SH-SY5Y (cell line): Measurements from ENCODE around the gene GP9.
A peak's percentile ranks its signal among the peaks of the same experiment; 100 is the strongest.

ENCODE experiments used
- GATA2 ChIP-seq: IDR thresholded peaks from 2 replicates; pipeline ENCODE4 v1.6.1; 2011; ENCODE audit warnings: mild to moderate bottlenecking, low read depth, low read length
- GATA3 ChIP-seq: IDR thresholded peaks from 2 replicates; pipeline ENCODE4 v1.6.1; 2011; ENCODE audit warnings: low read depth, mild to moderate bottlenecking, low read length, moderate library complexity

Gene GP9

DNA sequence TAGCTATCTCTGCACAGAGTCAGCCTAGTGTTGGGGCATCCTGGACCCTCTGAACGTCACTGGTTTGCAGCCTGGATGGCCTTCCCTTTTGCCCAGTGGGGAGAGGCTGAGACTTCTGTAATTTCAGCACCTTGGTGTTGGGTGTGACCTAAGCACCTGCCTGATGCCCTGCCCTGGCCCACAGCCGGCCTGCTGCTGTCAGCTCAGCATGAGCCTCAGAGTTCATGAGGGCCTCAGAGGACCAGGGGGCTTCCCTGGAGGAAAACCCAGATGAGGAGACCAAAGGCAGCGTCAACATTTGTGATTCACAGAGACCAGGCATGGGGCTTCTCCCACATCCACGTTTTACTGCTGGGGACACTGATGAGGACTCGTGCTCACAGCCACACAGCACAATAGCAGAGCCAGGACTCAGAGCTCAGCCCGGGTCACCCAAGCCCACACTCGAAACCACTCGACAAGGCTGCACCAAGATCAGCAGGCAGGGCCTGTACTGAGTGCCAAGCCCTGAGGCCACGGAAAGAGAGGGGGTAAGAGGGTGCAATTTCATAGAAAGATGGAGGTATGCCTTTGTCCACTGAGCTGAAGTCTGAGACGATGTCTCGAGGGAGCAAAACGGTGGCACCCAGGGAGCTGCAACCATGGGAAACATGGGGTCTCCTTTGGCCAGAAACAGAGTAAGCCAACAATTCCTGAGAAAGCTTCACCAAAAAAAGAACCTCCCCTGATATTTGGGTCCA, 9.9 kb upstream of the GP9 start:
- TF ChIP-seq GATA3 (no peak), GATA2 (no peak)

DNA sequence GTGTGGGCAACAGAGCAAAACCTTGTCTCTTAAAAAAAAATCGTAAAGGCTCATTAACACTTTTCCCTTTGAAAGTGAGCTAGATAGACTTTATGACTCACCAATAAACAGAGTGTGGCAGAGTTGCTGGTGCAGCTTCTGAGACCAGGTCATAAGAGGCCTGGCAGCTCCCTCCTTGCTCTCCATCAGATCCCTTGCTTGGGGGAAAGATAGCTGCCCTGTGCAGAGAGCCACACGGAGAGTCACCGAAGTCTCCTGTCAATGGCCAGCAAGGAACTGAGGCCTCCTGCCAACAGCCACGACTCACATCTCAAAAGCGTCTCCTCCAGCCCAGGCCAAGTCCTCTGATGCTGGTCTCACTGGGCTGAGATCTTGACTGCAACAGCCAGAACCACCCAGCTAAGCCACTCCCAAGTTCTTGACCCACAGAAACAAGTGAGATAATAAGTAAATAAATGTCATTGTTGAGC, 8.7 kb upstream of the GP9 start:
- TF ChIP-seq GATA2 (no peak), GATA3 (no peak)

DNA sequence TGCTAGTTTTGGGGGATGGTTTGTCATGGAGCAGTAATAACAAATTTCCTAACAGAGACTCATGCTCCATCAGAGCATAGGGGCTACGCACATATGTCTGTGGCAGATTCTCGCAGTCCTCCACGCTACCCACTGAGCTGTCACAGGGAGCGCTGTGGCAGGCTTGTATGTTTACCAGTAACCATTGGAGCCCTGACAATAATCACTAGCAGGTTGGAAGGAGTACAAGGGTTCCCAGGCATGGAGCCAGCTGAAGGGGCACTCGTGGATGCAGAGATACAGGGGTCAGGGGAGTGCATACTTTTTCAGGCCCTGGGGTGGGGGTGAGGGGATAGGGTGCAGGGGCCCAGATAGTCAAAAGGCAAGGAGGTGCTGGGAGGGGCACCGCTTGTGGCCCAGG, 7.9 kb upstream of the GP9 start:
- TF ChIP-seq GATA3 (no peak), GATA2 (no peak)

DNA sequence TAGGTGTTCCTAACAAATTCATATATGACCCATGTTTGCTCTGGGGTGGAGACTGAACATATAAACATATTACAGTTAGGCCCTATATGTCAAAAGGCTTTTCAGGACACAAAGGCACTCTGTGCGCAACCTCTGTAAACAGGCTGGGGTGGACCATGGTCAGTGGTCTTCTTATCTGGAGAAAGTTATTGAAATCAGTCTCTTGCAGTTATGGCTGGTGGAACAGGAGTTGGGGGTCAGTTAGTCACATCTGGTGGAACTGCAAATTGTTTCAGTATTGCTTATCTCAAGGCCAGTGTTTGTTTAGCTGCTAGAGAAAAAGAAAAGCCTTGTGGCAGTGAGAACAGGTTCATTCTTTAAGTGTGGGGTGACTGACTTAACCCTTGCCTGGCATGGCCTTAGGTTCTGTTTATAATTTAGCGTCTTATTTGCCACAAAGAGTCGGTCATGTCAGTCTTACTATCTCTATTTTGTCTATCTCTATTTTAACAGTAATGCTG, 5.9 kb upstream of the GP9 start:
- TF ChIP-seq GATA2 (peak; percentile 40; the same call in 1 of the 2 replicates), GATA3 (no peak)

DNA sequence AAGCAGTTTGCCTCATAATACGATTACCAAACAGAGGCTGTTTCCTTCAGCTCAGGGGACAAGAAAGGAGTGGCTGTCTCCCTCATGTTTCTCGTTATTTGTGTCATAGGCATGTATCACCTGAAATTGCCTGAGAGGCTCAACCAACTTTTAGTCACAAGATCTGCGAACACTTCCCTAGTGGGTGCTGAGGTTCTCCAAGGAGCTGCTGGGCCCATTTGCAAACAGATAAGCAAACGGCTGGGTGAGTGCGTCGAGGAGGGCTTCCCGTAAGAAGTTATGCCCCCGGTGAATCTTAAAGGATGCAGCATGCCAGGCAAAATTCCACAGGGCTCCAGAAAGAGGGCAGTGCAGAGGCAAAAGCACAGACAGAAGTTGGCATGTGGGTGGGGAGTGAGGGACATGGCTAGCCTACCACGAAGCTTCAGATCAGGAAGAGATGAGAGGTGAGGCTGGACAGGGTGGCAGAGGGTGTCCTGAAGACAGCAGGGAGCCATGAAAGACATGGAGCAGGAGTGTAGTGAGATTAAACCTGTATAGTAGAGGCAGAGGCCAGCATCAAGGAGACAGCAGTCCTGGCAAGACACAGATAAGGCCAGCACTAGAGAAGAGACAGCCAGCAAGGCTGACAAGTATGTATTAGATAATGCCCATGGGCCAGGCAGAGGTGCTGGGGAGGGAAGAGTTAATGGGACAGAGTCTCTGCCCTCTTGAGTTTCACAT, 4.0 kb upstream of the GP9 start:
- TF ChIP-seq GATA3 (no peak), GATA2 (no peak)

DNA sequence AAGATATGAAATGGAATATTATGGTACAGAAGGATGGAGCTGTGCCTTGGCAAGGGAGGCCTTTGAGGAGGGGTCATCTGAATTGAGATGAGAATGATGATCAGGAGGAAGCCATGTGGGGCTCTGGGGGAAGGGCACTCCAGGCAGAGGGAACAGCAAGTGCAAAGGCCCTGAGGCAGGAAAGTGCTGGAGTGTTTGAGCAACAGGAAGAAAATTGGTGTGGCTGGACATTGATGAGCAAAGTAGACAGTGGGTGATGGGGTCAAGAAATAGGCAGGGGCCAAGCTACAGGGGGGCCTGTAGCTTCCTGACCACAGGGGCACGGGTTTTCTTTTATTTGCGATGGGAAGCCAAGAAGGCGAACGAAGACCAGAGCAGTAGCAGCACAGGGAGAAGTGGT, 3.3 kb upstream of the GP9 start:
- TF ChIP-seq GATA2 (no peak), GATA3 (no peak)

DNA sequence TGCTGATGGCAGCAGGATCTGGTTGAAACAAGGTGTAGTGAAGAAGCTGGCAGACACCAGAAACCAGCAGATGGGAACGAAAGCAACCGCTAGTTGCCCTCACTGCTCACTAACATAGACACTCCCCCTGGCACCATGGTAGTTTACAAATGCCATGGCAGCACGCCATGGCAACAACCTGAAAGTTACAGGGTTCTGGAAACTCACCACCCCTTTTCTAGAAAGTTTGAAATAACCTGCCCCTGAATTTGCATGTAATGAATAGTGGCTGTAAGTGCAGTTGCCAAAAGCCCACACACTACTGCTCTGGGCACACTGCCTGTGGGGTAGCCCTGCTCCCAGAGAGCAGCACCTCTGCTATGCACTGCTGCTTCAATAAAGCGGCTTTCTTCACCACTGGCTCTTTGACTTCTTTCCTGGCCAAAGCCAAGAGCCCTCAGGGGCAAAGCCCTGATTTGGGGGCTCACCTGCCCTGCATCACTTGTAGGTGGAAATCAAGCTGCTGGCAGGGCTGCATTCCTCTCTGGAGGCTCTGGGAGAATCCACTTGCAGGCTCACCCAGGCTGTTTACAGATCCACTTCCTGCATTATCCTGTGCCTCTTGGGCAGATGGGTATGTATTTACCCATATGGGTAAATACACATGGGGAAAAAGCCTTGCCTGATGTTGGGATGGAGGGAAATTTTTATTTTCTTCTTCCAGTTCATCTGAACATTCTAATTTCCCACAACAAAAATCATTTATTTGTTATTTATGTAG, 2.0 kb upstream of the GP9 start:
- TF ChIP-seq GATA2: no peak
- no peak for TF ChIP-seq GATA3

DNA sequence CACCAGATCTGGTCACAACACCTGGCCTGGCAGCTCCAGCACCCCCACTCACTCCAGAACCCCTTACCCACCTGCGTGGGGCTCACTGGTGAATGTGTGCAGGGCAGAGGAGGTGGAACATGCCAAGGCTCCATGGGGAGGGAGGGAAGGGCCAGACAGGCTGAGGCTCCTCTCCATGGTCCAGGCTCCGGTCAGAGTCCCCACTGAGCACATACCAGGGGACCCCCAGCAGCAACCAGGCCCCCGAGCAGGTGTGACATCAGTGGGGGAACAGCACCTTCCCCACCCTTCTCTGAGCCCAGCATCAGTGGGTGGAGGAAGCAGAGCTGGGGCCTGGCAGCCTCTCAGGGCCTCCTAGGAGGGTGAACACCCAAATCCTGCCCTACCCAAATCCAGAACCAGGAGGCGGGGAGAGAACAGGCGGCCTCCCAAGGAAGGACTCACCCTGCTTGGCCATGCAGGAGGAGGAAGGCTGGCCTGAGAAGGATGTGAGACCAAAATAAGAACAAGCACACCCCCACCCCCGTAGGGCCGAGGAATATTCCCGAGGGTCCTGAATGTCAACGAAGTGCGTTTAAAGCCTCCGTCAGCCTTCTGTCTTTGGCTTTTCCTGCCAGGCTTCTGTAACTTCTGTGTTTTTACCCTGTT, 1.1 kb upstream of the GP9 start:
- TF ChIP-seq GATA3: no peak
- no peak for TF ChIP-seq GATA2

DNA sequence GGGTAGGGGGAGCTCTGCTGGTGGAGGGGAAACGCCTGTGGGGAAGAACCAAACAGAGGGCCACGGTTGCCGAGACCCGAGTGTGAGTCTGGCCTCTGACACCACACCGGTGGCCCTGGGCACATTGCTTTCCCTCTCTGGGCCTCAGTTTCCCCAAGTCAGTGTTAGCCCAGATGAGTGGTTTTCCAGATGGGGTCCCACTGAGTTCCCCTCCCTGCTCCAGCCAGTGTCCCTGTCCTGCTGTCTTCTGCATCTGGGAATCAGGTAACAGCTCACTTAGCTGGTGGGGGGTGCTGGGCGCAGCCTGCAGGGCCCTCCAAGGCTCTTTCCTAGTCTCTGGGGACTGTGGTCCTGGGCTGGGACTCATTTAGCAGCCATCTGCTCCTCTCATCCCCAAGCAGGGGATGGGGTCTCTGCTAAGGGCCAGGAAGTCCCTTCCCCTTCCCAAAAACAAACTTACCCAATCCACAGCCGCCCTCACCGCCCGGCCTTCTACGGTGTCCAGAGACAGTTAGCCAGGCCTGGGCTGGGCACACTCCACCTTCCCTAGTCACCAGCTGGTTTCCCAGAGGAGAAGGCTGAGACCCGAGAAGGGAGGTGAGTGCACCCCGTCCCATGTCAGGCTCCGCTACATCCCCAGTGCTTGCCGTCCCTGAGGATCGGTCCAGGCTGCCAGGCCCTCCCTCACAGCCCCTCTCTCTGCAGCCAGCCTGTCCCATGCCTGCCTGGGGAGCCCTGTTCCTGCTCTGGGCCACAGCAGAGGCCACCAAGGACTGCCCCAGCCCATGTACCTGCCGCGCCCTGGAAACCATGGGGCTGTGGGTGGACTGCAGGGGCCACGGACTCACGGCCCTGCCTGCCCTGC, 676 bp downstream of the GP9 start:
- TF ChIP-seq GATA2 (no peak), GATA3 (no peak)

DNA sequence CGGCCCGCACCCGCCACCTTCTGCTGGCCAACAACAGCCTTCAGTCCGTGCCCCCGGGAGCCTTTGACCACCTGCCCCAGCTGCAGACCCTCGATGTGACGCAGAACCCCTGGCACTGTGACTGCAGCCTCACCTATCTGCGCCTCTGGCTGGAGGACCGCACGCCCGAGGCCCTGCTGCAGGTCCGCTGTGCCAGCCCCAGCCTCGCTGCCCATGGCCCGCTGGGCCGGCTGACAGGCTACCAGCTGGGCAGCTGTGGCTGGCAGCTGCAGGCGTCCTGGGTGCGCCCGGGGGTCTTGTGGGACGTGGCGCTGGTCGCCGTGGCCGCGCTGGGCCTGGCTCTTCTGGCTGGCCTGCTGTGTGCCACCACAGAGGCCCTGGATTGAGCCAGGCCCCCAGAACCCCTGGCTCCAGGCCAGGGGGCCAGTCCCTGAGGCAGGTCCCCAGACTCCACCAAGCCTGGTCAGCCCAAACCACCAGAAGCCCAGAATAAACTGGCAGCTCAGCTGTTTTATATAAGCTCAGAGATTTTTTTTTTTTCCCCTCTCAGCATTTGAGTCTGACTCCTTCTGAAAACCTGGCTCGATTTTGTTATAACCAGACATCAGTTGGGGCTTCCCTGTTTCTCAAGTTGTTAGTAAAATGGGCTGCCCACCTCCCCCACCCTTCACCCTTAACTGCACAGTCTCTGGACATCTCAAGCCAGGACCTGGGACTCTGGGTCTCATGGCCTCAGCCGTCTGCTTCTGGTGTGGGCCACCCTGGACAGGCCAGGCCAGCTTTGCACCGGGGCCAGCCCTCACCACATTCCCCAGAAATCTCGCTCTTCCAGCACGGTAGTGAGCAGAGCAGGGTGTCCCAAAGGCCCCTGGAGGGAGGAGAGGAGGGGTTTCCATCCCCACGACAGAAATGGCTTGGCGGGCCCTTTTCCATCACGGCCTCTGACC, 1.6 kb downstream of the GP9 start:
- no peak for TF ChIP-seq GATA2
- no peak for TF ChIP-seq GATA3

DNA sequence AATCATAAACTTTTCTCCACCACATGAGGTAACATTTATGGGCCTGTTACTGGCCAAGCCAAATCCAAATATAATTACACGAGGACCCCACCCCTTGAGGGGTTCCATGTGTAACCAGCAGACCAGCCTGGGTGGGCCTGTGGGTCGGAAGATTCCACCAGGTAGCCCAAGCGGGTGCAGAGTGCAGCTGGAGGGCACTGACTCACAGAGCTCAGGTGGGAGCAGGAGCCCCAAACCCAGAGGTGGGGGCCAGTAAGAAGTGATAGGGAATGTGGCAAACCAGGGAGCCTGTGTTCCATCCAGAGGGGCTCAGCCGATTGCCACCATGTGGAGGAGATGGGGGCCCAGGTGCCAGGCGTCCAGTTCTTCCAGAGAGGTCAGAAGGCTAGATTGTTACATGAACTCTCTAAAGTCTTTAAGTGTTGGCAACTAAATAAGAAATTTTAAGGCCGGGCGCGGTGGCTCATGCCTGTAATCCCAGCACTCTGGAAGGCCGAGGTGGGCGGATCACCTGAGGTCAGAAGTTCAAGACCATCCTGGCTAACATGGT, 2.6 kb downstream of the GP9 start:
- TF ChIP-seq GATA3 (no peak), GATA2 (no peak)

DNA sequence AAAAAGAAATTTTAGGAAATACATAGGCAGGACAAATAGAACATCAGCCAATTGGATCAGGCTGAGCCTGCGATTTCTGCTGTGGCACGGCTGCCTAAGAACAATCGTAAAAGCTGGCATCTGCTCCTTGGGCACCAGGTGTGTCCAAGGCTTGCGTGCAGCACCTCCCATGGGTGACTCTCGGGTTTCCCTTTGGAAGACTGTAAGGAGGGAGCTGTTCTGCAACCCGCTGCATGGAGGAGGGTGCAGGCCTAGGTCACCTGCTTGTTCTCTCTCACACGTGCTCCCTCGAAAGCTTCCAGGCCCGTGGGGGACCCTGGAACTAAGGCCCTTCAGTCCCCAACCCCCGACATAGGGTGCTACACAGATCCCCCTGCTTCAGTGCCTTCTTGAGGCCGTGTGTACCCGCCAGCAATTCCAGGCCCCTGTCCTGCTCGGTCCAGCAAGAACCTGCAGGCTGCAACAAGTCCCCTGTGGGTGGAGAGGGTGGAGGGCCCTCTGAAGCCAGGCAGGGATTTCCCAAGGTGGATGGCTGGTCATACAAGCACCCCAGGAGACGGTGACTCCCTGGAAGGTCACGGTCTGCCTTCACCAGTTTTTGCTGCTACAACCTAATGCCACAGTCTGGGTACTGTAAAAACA, 3.4 kb downstream of the GP9 start:
- TF ChIP-seq GATA2 (no peak), GATA3 (no peak)
